ENCODE data around the gene SH3BP5L. TPM values are rescaled to one million over a fixed set of nuclear protein-coding genes. Genes with fewer than 3 reads are reported as not detected.
"Not testable (repeated sequence)": the region's sequence is repeated elsewhere in the genome, so short reads cannot be mapped to it uniquely, and the experiment has no call there.

Gene SH3BP5L
- total and polyA plus RNA-seq, 10 of the 15 experiments (the other 5 are each of a cell fraction or from before 2014, with no cell fraction given): 1.1 to 22.8 (median 10.9) TPM

GRCh38 chr1:248789337-248789736, 36.4 kb downstream of the SH3BP5L start:
- H3K9ac ChIP-seq (ENCODE audit: control insufficient read depth, insufficient read depth, low read length); BruUV-seq (replicated peaks); H4K20me1 ChIP-seq (ENCODE audit: control insufficient read depth, insufficient read depth); H3K4me2 ChIP-seq (ENCODE audit: control insufficient read depth, insufficient read depth); DNase-seq (ENCODE audit: low read depth, low spot score); ATAC-seq; H3K27ac ChIP-seq (ENCODE audit: control insufficient read depth, insufficient read depth); in situ Hi-C loops (cut with MboI); H3K79me2 ChIP-seq (ENCODE audit: control insufficient read depth, insufficient read depth, low read length); H3K36me3 ChIP-seq (ENCODE audit: control insufficient read depth in 2 of 2, insufficient read depth in 2 of 2, low read length in 1 of 2); H3K27me3 ChIP-seq (replicated peaks in 1 of 2; ENCODE audit: control insufficient read depth in 2 of 2, insufficient read depth in 2 of 2, low read length in 1 of 2); CTCF ChIA-PET; FAIRE-seq; H2AFZ ChIP-seq (ENCODE audit: control insufficient read depth, low read depth, low read length); H3K4me3 ChIP-seq; H3K9me3 ChIP-seq (replicated peaks; ENCODE audit: control insufficient read depth, insufficient read depth, low read length); intact Hi-C loops (cut with micrococcal nuclease; ENCODE audit: unreplicated experiment): not testable (repeated sequence)
- WGBS (ENCODE audit: insufficient coverage, insufficient replicate concordance, low lambda C conversion rate, missing lambda C conversion rate): 58% methylated on average over 2 of the region's 2 CpGs
- SMC1A ChIA-PET (ENCODE audit: uncharacterized antibody, unreplicated experiment): interaction anchor here (2.3 to 5.4 kb wide), 2 partner anchors 9 to 16 kb away, joined by 8 to 33 read pairs; no protein-coding TSS in a partner anchor
- peaks cover 18% of the 10 kb centered on the region for H3K4me1 ChIP-seq (ENCODE audit: control insufficient read depth, insufficient read depth, low read length)
- RAD21 ChIA-PET (ENCODE audit: unreplicated experiment): interaction anchor here (1.5 to 1.9 kb wide), 2 partner anchors 11 to 16 kb away, joined by 4 to 6 read pairs; no protein-coding TSS in a partner anchor
- POLR2A ChIA-PET: interaction anchor here (1.0 kb wide), 1 partner anchor 15 kb away, joined by 4 read pairs; no protein-coding TSS in a partner anchor

- TF ChIP-seq KDM1A (IDR thresholded peaks at IDR 0.05; ENCODE audit: borderline replicate concordance): no peak
- TF ChIP-seq SREBF1 (IDR thresholded peaks at IDR 0.05; ENCODE audit: low read length): no peak
- no peak for TF ChIP-seq ZNF217 (IDR thresholded peaks at IDR 0.05)
- no peak for TF ChIP-seq HCFC1 (IDR thresholded peaks at IDR 0.05; ENCODE audit: low read length)
- no peak for TF ChIP-seq ZNF384 (IDR thresholded peaks at IDR 0.05; ENCODE audit: borderline replicate concordance, low read depth, low read length)
- TF ChIP-seq RUNX3 (IDR thresholded peaks at IDR 0.05; ENCODE audit: low read length): no peak
- no peak for TF ChIP-seq TBL1XR1 (IDR thresholded peaks at IDR 0.05; ENCODE audit: low read depth, low read length)
- no peak for TF ChIP-seq MTA3 (IDR thresholded peaks at IDR 0.05; ENCODE audit: borderline replicate concordance, low read length)
- no peak for TF ChIP-seq ZBTB4 (CRISPR knock-in tag; IDR thresholded peaks at IDR 0.05)
- no peak for TF ChIP-seq CBX5 (IDR thresholded peaks at IDR 0.05; ENCODE audit: low read depth)
- TF ChIP-seq PML (IDR thresholded peaks at IDR 0.05; ENCODE audit: low read length): no peak
- TF ChIP-seq IRF5 (IDR thresholded peaks at IDR 0.05; ENCODE audit: borderline replicate concordance): no peak
- no peak overlapping the region for H3K4me3 ChIP-seq
- ATAC-seq (no peak), DNase-seq (ENCODE audit: low read depth, low spot score) (no peak), FAIRE-seq (no peak)
- H3K36me3 ChIP-seq (ENCODE audit: control insufficient read depth in 2 of 2, insufficient read depth in 2 of 2, low read length in 1 of 2): no peaks in the 10 kb centered on the region
- no peaks in the 10 kb centered on the region for H4K20me1 ChIP-seq (ENCODE audit: control insufficient read depth, insufficient read depth)
- POLR2A ChIA-PET: interaction anchor here (1.0 to 1.6 kb wide), 2 partner anchors 16 to 37 kb away, joined by 3 to 4 read pairs; partner anchors contain the start of gene SH3BP5L
- peaks cover 13% of the 10 kb centered on the region for H3K4me1 ChIP-seq (ENCODE audit: control insufficient read depth, insufficient read depth, low read length)
- H3K27ac ChIP-seq (ENCODE audit: control insufficient read depth, insufficient read depth): no peak overlapping the region
- WGBS (ENCODE audit: insufficient coverage, insufficient replicate concordance, low lambda C conversion rate, missing lambda C conversion rate): 70% methylated on average over 3 of the region's 3 CpGs
- SMC1A ChIA-PET (ENCODE audit: uncharacterized antibody, unreplicated experiment): interaction anchor here (0.6 to 5.4 kb wide), 3 partner anchors 10 to 367 kb away, joined by 3 to 33 read pairs (median 8); no protein-coding TSS in a partner anchor
- RAD21 ChIA-PET (ENCODE audit: unreplicated experiment): interaction anchor here (1.5 to 1.9 kb wide), 2 partner anchors 12 to 17 kb away, joined by 4 to 6 read pairs; no protein-coding TSS in a partner anchor
- no peaks in the 10 kb centered on the region; the same call in 2 of the 3 replicates for H3K9me3 ChIP-seq (replicated peaks; ENCODE audit: control insufficient read depth, insufficient read depth, low read length)
- no peak overlapping the region for H2AFZ ChIP-seq (ENCODE audit: control insufficient read depth, low read depth, low read length)
- H3K9ac ChIP-seq (ENCODE audit: control insufficient read depth, insufficient read depth, low read length): no peak overlapping the region
- H3K4me2 ChIP-seq (ENCODE audit: control insufficient read depth, insufficient read depth): no peak overlapping the region
- intact Hi-C loops (cut with micrococcal nuclease; ENCODE audit: unreplicated experiment) (no loop called here), in situ Hi-C loops (cut with MboI) (no loop called here)
- no peaks in the 10 kb centered on the region for H3K79me2 ChIP-seq (ENCODE audit: control insufficient read depth, insufficient read depth, low read length)
- BruUV-seq (replicated peaks): no TSS peak
- CTCF ChIA-PET: interaction anchor here (1.0 kb wide), 1 partner anchor 10 kb away, joined by 3 read pairs; no protein-coding TSS in a partner anchor
- H3K27me3 ChIP-seq (replicated peaks in 1 of 2; ENCODE audit: control insufficient read depth in 2 of 2, insufficient read depth in 2 of 2, low read length in 1 of 2): no peaks in the 10 kb centered on the region
These were observed 37.4 kb downstream of the SH3BP5L start for GRCh38 chr1:248788327-248788726.
